ENCODE measurements around the gene RPTOR.

Gene RPTOR

GRCh38 chr17:80671039-80671824 is 126.6 kb downstream of the RPTOR start:
- no peak for DNase-seq

DNA sequence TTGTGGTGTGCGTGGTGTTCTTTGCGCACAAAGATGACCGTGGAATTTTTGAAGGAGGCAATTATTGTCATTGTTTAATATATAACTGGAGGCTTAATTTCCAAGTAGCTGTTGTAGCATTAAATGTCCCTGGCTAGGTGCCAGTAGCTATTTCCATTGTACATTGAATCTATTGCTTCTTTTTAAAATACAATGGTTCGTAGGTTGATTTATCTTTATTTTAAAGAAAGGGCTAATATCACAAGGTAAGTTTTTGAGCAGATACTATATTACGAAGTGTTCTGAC is 127.1 kb downstream of the RPTOR start:
- no peak for DNase-seq

DNA sequence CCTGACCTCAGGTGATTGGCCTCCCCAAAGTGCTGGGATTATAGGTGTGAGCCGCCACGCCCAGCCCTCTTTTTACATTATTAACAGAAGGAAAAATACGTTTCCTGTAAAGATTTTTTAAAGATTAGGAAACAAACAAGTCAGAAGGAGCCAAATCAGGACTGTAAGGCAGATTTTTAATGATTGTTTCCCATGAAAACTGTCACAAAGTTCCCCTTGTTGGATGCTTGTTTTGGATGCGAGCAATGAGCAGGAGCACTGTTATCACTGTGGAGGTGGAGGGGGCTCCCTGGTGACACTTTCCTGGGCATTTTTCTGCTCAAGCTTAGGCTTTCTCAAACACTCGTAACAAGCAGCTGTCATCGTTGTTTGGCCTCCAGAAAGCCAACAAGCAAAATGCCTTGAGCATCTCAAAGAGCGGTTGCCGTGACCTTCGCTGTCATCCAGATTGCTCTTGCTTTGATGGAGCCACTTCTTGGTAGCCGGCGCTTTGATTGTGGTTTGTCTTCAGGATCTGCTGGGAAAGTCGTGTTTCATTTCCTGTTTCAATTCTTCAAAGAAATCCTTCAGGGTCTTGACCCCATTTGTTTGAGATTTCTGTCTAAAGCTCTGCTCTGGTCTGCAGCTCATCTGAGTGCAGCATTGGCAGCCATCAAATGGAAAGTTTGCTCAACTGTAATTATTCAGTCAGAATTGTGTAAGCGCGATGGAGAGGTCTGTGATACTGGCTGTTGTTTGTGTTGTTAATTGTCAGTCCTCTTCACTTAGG is 128.7 kb downstream of the RPTOR start:
- DNase-seq: no peak

DNA sequence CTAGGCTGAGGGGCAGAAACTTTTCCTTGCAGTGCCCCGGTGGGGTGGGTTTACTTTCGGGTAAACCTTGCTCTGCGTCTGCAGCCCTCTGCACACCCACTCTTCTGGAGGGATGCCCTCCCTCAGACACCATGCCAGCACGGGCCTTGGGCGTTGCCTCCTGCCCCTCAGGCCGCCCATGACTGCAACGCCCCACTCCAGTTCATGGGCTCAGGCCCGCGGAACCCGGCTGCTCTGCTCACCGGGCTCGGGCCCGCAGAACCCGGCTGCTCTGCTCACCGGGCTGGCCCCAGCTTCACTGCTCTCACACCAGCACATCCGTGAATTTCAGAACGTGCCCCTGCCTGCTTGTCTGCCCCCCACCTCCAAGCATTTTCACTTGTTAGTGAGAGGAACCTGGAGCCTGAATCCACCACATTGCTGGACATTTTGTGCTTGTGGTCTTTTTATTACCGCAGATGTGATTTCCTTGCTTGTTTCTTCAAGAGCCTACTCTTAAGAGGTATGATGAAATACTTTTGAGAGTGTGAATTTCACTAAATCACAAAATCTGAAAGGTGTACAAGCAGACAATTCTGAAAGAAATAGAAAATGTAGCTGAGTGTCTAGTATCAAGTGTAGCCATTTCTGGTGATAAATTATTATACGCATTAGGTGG is 130.9 kb downstream of the RPTOR start:
- DNase-seq: no peak

- no peak for DNase-seq
Measured at GRCh38 chr17:80676096-80676466, 131.4 kb downstream of the RPTOR start.

DNA sequence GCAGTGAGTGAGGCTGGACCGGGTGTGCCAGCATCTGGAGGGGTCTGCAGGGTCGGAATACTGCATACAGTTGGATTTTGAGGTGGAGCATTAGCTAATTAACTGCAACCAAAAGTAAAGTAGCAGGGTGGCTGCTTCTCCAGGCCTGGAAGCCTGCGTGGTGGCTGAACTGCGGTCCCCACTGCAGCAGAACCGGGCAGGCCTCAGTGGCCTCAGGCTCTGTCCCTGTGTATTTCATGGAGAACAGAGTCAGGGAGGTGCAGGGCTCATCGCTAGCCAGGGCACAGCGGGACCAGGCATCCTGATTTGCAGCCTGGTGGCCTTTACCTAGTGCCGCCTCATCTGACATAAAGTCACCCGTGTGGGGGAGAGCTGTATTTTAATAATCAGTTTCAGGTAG is 131.9 kb downstream of the RPTOR start:
- no peak for DNase-seq

- DNase-seq: no peak
Measured at GRCh38 chr17:80677214-80677756, 132.6 kb downstream of the RPTOR start.

DNA sequence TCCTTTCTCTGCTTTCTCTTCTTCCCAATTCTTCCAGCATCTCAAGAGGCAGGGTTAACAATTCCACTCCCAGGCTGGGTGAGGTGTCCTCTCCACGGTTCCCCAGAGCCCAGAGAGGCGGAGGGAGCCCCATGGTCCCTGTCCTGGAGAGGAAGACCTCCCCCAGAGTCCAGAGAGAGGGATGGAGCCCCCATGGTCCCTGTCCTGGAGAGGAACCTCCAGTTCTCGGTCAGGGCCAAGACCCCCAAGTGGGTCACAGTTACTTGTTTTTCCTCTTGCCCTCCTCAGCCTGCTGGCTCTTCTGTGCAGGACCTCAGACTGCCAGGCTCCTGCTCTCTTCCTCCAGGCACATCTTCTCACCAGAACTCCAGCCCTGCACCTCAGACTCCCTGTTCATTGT is 135.2 kb downstream of the RPTOR start:
- DNase-seq: no peak

DNA sequence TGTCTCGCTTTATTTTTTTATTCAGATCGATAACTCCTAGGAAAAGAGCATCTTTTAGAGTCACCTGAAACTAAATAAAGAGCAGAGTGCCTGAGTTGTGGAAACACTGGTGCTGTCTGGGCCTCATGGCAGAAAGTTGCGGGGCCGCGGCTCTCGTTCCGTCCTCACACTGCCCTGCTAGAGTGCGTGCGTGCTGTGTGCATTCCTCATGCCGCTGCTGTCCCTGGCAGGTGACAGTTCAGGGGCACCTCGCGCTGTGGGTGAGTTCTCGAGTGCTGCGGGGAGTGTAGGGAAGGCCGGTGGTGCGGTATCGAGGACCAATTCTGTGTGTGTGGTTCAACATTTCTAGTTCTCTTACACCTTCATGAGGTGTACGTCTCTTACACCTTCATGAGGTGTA is 136.6 kb downstream of the RPTOR start:
- no peak for DNase-seq

DNA sequence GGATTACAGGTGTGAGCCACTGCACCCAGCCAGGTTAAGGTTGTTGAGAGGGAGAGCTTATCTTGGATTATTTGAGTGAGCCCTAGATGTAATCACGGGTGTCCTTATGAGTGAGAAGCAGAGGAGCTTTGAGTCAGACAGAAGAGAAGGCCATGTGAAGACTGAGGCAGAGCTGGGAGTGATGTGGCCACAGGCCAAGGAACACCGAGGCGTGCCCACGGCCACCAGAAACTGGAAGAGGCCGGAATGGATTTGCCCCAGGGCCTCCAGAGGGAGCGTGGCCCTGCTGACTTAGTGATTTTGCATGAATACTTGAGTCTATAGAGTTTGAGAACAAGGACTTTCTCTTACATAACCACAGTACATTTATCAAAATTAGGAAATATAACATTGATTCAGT is 137.7 kb downstream of the RPTOR start:
- DNase-seq: no peak

DNA sequence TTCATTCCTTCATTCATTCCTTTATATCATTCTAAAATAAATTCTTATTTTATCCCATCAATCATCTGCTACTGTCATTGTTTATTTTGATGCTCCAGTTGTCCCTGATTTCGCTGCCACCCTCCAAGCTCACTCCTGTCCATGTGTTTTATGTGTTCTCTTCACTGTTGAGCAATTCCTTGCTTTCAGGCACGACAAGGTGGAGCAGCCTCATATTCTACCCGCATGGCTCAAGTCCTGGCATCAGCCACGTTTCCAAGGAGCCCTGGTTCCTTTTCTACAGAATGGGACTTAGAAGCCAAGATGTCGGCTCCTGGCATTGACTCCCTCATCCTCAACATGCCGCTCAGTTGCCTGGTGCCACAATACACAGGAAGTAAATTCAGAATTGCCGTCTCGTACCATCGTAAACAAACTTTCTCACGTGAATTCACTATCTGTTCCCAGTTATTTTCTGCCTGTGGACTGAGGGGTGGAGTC is 139.0 kb downstream of the RPTOR start:
- no peak for DNase-seq

GRCh38 chr17:80687839-80688238 is 143.2 kb downstream of the RPTOR start:
- DNase-seq: no peak

DNA sequence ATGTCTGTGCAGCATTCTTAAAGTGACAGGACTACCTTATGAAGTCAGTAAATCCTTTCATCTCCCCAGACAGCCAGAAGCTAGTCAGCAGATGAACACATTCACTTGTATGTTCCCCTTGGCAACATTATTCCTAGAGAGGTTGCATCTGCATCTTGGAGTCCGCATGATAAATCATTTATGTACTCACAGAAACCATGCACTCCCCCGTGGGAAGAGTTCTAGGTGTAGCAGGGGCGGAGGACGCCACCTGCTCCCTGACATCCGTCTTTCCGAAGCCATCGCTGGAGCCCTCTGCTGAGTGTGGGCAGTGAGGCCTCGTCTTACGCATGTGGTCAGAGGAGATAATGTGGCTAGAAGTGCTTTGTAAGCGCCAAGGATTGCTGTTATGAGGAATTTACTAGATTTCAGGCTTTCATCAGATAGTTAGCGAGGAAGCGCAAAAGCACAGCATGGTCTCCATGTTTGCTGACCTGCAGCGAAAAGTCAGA is 144.5 kb downstream of the RPTOR start:
- no peak for DNase-seq

- no peak for DNase-seq
Measured at GRCh38 chr17:80691784-80692183, 147.1 kb downstream of the RPTOR start.

DNA sequence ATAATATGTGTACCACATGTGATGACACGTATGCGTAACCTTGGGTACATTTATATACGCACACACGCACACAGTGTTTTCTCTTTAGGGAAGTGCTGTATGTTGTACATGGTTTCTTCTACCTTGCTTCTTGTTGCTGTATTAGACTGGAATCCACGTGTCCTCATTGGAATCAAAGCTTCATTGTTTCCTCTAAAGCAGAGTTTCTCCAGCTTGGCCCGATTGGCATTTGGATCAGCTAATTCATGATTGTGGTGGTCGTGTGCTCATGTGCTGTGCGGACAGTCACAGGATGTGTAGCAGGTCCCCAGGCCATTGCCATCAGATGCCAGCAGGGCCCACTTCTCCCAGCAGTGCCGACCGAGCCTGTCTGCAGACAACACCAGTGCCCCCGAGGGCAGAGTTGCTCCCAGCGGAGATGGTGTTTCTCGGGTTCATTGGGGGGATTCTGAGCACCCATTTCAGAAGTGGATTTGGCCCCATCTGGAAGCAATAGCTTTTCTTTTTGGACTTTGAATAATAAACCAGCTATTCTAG is 148.4 kb downstream of the RPTOR start:
- no peak for DNase-seq

- DNase-seq: no peak
Measured at GRCh38 chr17:80693511-80693910, 148.9 kb downstream of the RPTOR start.

DNA sequence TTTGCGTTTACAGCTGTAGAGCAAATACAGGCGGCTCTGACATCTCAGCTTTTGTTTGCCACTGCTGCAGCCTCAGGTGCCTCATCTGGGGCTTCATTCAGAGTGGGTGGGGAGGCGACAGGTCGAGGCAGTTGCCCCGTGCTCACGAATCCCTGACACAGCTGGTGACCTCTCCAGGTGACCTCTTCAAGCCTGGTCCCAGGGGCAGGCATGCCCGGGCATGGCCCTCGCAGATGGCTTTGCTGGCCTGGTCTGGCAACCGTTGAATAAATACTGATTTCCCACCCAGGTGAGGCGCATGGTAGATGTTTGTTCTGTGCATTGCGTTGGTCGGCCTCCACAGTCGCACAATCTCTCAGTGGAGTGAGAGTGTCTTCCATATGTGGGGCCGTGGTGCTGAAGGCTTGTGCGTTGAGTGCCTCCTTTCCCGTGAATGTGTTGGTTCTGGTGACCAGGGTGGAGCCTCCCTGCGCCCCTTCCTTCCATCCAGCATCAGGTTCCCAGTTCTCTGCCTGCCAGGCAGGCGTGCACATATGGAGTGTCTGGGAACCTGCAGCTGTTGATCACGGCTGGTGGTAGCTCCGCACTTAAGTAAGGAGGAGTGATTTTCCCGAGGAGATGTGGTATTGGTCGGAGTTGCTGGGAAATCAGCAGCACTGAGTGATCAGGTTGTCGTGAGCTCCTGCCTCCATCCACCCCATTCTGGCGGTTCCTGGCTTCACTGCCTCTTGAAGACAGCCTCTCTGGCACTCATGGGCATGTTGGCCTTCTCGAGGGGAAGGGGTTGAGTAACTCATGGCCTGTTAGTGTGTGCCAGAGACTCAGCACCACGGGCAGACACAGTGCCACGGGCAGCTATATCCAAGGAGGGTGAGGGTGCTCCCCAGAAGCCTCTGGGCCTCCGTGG is 149.7 kb downstream of the RPTOR start:
- DNase-seq: peak; percentile 44

- DNase-seq: no peak
Measured at GRCh38 chr17:80694992-80695912, 150.6 kb downstream of the RPTOR start.

- no peak for DNase-seq
Measured at GRCh38 chr17:80695979-80696378, 151.3 kb downstream of the RPTOR start.

GRCh38 chr17:80696456-80696855 is 151.8 kb downstream of the RPTOR start:
- no peak for DNase-seq

GRCh38 chr17:80696964-80697363 is 152.3 kb downstream of the RPTOR start:
- DNase-seq: no peak
